GM12873 (cell line): ENCODE data around the gene ERCC2.

Source experiments
- TF ChIP-seq, protein P1 (sequence below): IDR thresholded peaks from 2 replicates; pipeline ENCODE4 v1.5.1; 2012; ENCODE audit warnings: low read depth, mild to moderate bottlenecking, moderate library complexity, low read length, control low read depth; ENCODE audit not compliant: insufficient read depth; ENCODE audit errors: missing control alignments

ERCC2 gene

DNA sequence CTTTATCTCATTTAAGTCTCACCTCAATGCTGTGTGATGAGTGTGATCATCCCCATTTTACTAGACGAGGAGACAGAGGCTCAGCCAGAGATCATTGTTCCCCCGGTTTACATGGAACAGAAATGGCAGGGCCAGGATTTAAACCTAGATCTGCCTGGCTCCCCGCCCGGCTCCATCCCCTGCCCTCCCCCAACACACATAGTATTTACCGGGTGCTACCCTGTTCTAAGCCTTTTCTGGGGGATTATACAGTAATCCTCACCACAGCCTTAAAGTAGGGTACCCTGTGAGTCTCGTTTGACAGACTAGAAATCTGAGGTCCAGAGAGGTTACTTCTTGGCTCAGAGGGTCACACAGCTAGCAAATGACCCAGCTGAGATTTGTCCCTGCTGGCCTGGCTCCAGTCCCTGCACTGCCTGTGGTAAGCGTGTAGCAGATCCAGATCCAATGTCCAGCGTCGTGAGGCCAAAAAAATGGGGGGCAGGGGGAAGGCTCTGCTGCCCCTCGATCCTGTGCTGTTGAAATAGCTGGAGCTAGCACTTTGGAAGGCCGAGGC, 33.6 kb downstream of the ERCC2 start:
- TF ChIP-seq, protein P1, sequence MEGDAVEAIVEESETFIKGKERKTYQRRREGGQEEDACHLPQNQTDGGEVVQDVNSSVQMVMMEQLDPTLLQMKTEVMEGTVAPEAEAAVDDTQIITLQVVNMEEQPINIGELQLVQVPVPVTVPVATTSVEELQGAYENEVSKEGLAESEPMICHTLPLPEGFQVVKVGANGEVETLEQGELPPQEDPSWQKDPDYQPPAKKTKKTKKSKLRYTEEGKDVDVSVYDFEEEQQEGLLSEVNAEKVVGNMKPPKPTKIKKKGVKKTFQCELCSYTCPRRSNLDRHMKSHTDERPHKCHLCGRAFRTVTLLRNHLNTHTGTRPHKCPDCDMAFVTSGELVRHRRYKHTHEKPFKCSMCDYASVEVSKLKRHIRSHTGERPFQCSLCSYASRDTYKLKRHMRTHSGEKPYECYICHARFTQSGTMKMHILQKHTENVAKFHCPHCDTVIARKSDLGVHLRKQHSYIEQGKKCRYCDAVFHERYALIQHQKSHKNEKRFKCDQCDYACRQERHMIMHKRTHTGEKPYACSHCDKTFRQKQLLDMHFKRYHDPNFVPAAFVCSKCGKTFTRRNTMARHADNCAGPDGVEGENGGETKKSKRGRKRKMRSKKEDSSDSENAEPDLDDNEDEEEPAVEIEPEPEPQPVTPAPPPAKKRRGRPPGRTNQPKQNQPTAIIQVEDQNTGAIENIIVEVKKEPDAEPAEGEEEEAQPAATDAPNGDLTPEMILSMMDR: no peak

DNA sequence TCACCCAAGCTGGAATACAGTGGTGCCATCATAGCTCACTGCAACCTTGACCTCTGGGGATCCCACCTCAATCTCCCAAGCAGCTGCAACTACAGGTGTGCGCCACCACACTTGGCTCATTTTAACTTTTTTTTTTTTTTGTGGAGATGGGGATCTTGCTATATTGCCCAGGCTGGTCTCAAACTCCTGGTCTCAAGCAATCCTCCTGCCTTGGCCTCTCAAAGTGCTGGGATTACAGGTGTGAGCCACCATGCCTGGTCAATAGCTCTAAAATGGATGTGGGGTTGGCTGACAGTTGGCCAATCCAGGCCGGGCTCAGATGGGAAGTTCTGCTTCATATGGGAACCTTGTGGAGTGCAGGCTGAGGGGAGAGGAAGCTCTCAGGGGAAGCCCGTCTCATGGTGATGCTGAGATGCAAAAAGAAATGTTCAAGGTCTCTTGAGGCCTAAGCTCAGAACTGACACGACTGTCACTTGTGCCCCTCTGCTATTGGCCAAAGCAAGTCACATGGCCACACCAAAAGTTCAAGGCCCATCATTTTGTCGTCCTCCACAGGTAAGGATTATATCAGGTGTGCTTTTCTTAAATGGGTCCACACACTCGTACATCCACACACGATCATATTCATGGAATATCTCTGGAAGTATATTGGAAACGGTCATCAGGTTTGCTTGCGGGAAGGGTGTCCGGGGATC, 36.6 kb downstream of the ERCC2 start:
- TF ChIP-seq, protein P1: no peak

DNA sequence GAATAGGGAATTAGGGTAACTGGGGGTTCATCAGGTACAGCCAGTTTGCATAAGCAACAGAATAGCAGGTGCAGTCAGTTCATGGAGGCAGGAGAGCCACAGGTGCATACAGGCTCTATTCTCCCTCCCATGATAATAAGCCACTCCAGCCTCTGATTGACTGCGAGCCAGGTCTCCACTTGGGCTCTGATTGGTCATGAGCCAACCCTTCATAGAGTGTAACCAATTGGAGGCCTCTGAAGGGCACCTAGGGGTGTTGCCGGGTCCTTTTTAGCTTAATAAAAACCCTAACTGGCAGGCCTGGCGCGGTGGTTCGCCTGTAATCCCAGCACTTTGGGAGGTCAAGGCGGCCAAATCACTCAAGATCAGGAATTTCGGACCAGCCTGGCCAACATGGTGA, 39.0 kb downstream of the ERCC2 start:
- TF ChIP-seq, protein P1: no peak

DNA sequence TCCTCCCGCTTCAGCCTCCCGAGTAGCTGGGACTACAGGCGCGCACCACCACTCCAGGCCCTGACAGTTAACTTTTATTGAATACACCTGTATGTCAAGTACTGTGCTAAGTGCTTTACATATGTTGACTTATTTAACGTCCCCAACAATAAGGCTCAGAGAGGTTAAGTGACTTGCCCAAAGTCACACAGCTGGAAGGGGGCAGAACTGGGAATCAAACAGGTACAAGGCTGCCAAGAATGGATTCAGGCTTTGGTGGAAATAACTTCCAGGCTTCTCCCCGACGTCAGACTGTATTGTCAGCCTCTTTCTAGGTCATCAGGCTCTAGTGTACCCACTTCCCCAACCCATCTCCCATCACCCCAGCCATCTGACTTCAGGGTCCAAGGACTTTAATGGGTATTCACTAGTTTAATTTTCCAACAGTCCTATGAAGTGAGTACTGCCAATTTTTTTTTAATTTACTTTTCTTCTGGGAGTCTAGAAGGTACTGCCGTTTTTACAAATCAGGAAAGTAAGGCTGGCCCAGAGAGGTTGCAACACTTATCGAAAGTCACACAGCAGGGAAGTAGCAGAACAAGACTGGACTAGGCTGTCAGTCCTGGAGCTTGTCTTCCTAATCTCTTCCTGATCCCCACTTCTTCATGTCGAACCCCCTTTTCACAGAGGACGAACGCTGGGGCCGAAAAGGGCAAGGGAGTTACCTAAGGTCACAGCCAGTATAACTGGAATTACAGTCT, 42.8 kb downstream of the ERCC2 start:
- TF ChIP-seq, protein P1: no peak

DNA sequence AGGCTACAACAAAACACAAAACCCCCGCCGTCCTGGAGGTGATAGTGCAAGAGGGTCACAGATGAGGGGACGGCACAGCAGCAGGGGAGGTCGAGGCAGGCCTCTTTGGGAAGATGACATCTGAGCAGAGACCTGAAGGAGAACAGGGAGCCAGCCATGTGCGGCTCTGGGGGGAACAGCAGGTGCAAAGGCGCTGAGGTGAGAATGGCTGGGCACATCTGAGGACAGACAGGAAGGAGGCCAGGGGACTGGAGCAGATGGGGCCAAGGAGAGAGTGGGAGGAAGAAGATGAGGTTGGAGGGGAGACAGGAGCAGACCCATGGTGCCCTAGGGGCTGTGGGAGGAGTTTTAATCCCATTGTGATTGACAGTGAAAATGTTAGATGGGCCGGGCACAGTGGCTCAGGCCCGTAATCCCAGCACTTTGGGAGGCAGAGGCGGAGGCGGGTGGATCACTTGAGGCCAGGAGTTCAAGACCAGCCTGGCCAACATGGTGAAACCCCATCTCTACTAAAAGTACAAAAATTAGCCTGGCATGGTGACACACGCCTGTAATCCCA, 45.9 kb downstream of the ERCC2 start:
- TF ChIP-seq, protein P1: no peak

DNA sequence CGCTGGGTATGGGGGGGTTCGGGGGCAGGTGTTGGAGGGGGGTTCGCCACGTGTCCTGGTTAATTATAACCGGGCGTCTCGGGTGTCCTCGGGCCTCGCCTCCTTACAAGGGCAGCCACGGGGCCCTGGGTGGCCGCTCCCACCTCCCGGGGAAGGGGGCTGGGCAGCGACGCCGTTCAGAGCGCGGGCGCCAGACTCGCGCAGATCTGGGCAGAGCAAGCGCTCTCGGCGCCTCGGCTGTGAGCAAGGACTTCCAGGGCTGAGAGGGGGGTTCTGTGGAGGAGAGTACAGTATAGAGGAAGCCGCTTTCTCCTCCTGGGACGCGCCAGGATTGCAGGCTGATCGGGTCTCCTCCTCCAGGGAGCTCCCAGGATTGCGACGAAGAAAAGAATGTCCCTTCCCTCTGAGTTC, 46.7 kb downstream of the ERCC2 start:
- TF ChIP-seq, protein P1: no peak

DNA sequence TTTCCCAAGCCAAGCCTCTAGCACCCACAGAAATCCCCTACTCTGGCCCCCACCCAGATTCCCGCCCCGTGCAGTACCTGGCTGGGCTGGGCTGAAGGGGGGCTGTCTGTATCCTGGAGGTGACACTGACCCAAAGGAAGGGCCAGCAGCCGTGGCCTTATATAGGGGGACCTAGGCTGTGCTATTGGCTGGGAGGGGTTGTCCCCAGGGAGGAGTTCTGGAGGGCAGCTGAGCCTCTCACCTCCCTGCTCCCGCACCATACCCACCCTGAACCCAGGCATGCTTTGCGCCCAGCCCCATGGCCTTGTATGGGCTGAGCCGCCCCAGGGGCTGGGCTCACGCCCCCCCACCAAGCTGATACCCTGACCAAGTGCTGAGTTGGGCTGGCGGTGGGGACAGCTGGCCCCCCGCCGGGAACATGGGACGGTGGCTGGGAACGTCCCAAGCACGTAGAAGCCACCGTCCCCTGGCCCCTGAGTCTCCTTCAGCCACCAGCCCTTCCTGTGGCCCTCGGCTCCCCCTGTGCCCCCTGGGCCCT, 47.6 kb downstream of the ERCC2 start, which contains the start of gene CKM:
CKM (minus strand) TSS at position 132 of the 538 bp plus-strand sequence. CDS start 3,162 bp downstream, outside the sequence.
- TF ChIP-seq, protein P1: no peak
